D721Med (cell line): ENCODE data around the gene GGTA1.

Experiments
- DNase-seq: peaks from one replicate; pipeline ENCODE4 v3.0.0; 2011; ENCODE audit warnings: low spot score; ENCODE audit not compliant: insufficient read length
- FAIRE-seq: peaks from 2 replicates; lab custom pipeline; 2011; peaks lifted over from hg19 to GRCh38; lab: Jason Lieb, UNC
- TF ChIP-seq, protein P1 (sequence below): IDR thresholded peaks from 2 replicates; pipeline ENCODE4 v1.5.1; 2012; ENCODE audit warnings: mild to moderate bottlenecking, control low read depth; ENCODE audit not compliant: insufficient read depth; ENCODE audit errors: missing control alignments

Gene GGTA1

DNA sequence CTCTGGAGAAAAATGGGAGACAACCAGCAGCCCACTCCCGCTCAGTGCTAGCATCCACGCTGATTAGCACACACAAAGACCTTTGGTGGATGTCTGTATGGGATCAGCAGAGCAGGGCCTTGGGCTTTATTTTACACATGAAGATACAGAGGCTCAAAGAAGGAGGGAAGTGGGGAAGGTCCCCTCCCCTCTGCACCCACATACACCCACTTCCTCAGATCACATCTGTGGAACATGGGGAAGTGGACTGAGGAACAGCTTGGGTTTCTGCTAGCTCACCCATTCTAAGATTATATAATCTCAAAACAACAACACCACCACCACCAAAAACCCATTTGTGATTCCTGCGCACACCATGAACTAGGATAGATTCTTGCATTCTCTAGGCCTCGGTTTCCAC is 14.0 kb downstream of the GGTA1 start:
- TF ChIP-seq, protein P1, sequence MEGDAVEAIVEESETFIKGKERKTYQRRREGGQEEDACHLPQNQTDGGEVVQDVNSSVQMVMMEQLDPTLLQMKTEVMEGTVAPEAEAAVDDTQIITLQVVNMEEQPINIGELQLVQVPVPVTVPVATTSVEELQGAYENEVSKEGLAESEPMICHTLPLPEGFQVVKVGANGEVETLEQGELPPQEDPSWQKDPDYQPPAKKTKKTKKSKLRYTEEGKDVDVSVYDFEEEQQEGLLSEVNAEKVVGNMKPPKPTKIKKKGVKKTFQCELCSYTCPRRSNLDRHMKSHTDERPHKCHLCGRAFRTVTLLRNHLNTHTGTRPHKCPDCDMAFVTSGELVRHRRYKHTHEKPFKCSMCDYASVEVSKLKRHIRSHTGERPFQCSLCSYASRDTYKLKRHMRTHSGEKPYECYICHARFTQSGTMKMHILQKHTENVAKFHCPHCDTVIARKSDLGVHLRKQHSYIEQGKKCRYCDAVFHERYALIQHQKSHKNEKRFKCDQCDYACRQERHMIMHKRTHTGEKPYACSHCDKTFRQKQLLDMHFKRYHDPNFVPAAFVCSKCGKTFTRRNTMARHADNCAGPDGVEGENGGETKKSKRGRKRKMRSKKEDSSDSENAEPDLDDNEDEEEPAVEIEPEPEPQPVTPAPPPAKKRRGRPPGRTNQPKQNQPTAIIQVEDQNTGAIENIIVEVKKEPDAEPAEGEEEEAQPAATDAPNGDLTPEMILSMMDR, result no peak
- no peak for DNase-seq
- no peak for FAIRE-seq

DNA sequence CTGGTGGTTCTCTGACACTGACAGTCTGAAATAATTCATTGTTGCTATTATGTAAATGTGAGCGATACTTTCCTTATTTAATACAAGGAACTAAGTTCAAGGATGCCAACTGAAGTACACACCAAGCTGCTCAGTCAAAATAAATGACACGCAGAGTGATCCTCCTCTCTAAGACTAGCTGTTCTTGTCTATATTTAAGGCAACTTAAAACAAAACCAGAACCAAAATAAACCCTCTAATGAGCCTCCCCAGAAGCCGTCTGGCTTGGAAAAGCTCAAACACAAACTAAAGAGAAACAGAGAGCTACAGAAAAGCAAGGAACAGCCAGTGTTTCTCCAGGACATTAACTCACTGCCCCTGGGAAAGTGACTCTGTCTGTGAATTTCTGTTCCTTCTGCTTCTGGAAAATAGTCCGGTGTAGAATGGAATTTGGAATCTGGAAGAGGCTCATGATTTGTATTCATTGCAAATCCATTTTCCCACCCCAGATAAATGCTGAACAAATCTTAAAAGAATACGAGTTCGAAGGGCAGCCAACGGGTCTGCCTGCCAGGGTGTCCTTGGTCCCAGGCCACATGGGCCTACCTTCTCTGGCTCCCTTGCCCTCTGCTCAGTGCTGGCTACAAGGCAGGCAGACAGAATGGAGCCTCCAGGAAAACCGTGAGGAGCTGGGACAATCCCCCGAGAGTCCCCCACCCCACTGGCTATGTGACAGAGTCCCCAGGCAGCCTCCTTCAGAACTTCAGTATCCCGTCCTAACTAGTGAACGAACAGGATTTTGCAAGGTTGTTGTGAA is 14.8 kb downstream of the GGTA1 start:
- TF ChIP-seq, protein P1, result no peak
- FAIRE-seq, result no peak
- DNase-seq, result no peak

- TF ChIP-seq, protein P1, result no peak
- FAIRE-seq (no peak), DNase-seq (no peak)
Observed at GRCh38 chr9:121483473-121484031, 16.1 kb downstream of the GGTA1 start.

GRCh38 chr9:121483049-121483448 is 16.6 kb downstream of the GGTA1 start:
- DNase-seq (no peak), FAIRE-seq (no peak)
- TF ChIP-seq, protein P1, result no peak

- no peak for DNase-seq
- no peak for FAIRE-seq
Observed at GRCh38 chr9:121478816-121479676, 20.6 kb downstream of the GGTA1 start.

DNA sequence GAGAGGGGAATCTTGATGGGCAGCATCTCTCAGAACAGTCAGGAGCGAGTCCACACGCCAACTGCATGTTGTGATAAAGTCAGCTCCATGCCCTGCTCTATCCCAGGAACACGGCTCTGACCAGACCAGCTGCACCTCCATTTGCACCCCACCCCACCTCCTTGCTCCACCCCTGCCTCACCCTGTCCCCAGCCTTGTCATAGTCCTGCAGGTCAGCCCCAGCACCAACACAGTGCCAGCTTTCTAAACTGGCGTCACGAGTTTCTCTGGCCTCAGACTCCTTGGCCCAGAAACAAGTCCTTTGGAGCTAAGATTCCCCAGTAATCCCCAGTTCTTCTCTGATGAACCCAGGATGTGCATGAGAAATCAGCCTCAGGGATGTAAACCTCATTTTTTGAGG is 23.5 kb downstream of the GGTA1 start:
- TF ChIP-seq, protein P1, result no peak
- FAIRE-seq (no peak), DNase-seq (no peak)

More at GRCh38 chr9:121478816-121479676, 20.6 kb downstream of the GGTA1 start:
- TF ChIP-seq, protein P1, result no peak
